Stomach smooth muscle (tissue), 2 donors: ENCODE measurements around the gene LY9.
"Not testable (repeated sequence)": the region's sequence is repeated elsewhere in the genome, so short reads cannot be mapped to it uniquely, and the experiment has no call there.

Experiments used
- H3K27ac ChIP-seq: one replicate; pipeline ENCODE4 v1.7.0; 2013; ENCODE audit warnings: mild to moderate bottlenecking, low read length, inconsistent platforms
- H3K27me3 ChIP-seq, 2 donors: one replicate each; pipeline ENCODE4 v1.7.0; 2013; ENCODE audit warnings: low read length in 2 of 2; ENCODE audit not compliant: insufficient read depth in 2 of 2, control insufficient read depth in 1 of 2
- H3K36me3 ChIP-seq, 2 donors: one replicate each; pipeline ENCODE4 v1.7.0; 2013; ENCODE audit warnings: low read length in 2 of 2; ENCODE audit not compliant: control insufficient read depth in 2 of 2, insufficient read depth in 2 of 2
- H3K4me1 ChIP-seq: one replicate; pipeline ENCODE4 v1.7.0; 2013; ENCODE audit warnings: low read length; ENCODE audit not compliant: control insufficient read depth, insufficient read depth
- H3K4me3 ChIP-seq, 2 donors: one replicate each; pipeline ENCODE4 v1.7.0; 2013; ENCODE audit warnings: low read length in 2 of 2
- H3K9ac ChIP-seq, 2 donors: one replicate each; pipeline ENCODE4 v1.7.0; 2013; ENCODE audit warnings: low read length in 2 of 2, mild to moderate bottlenecking in 1 of 2
- H3K9me3 ChIP-seq, 2 donors: one replicate each; pipeline ENCODE4 v1.7.0; 2013; ENCODE audit warnings: low read length in 2 of 2; ENCODE audit not compliant: control insufficient read depth in 2 of 2
- donor health status: healthy.
- donor health status: Pancreatic carcinoma.

The LY9 gene

GRCh38 chr1:160774886-160775719 is 20.9 kb upstream of the LY9 start:
- H3K27me3 ChIP-seq, result peaks cover 0 to 2% of the 10 kb centered on the region in 2 donors
- H3K4me3 ChIP-seq, result no peak overlapping the region
- H3K9me3 ChIP-seq, result peaks cover 2 to 3% of the 10 kb centered on the region in 2 donors
- H3K36me3 ChIP-seq, result no peaks in the 10 kb centered on the region
- H3K9ac ChIP-seq, result no peak overlapping the region
- H3K27ac ChIP-seq, result no peak overlapping the region
- no peaks in the 10 kb centered on the region for H3K4me1 ChIP-seq

- Histone ChIP-seq H3K27me3 (peaks cover 0 to 2% of the 10 kb centered on the region in 2 donors), H3K4me1 (no peaks in the 10 kb centered on the region), H3K9ac (no peak overlapping the region), H3K36me3 (no peaks in the 10 kb centered on the region), H3K27ac (no peak overlapping the region), H3K9me3 (peaks cover 2 to 3% of the 10 kb centered on the region in 2 donors), H3K4me3 (no peak overlapping the region)
Measured at GRCh38 chr1:160776178-160776577, 19.8 kb upstream of the LY9 start.

- Histone ChIP-seq H3K36me3 (no peaks in the 10 kb centered on the region), H3K27ac (no peak overlapping the region), H3K4me1 (no peaks in the 10 kb centered on the region), H3K9ac (no peak overlapping the region), H3K27me3 (peaks cover 0 to 2% of the 10 kb centered on the region in 2 donors), H3K9me3 (no peaks in the 10 kb centered on the region), H3K4me3 (no peak overlapping the region)
Measured at GRCh38 chr1:160777486-160778089, 18.4 kb upstream of the LY9 start.

GRCh38 chr1:160778976-160779375 is 17.0 kb upstream of the LY9 start:
- Histone ChIP-seq H3K4me3 (no peak overlapping the region), H3K9ac (no peak overlapping the region), H3K27me3 (peaks cover 0 to 2% of the 10 kb centered on the region in 2 donors), H3K9me3 (no peaks in the 10 kb centered on the region), H3K4me1 (no peaks in the 10 kb centered on the region), H3K27ac (no peak overlapping the region), H3K36me3 (no peaks in the 10 kb centered on the region)

- no peak overlapping the region for H3K9ac ChIP-seq
- no peaks in the 10 kb centered on the region for H3K9me3 ChIP-seq
- peaks cover 0 to 2% of the 10 kb centered on the region in 2 donors for H3K27me3 ChIP-seq
- H3K4me1 ChIP-seq, result no peaks in the 10 kb centered on the region
- H3K27ac ChIP-seq, result no peak overlapping the region
- H3K36me3 ChIP-seq, result no peaks in the 10 kb centered on the region
- no peak overlapping the region for H3K4me3 ChIP-seq
Measured at GRCh38 chr1:160779626-160780397, 16.2 kb upstream of the LY9 start.

- Histone ChIP-seq H3K27ac (no peak overlapping the region), H3K4me3 (no peak overlapping the region), H3K9me3 (no peaks in the 10 kb centered on the region), H3K9ac (no peak overlapping the region), H3K27me3 (peaks cover 0 to 2% of the 10 kb centered on the region in 2 donors), H3K36me3 (no peaks in the 10 kb centered on the region), H3K4me1 (no peaks in the 10 kb centered on the region)
Measured at GRCh38 chr1:160780398-160780755, 15.6 kb upstream of the LY9 start.

GRCh38 chr1:160781186-160781766 is 14.7 kb upstream of the LY9 start:
- Histone ChIP-seq H3K36me3 (no peaks in the 10 kb centered on the region), H3K27ac (no peak overlapping the region), H3K9ac (no peak overlapping the region), H3K9me3 (no peaks in the 10 kb centered on the region), H3K4me3 (no peak overlapping the region), H3K27me3 (peaks cover 0 to 2% of the 10 kb centered on the region in 2 donors), H3K4me1 (no peaks in the 10 kb centered on the region)

GRCh38 chr1:160781914-160782689 is 13.9 kb upstream of the LY9 start:
- Histone ChIP-seq H3K27me3 (peaks cover 0 to 2% of the 10 kb centered on the region in 2 donors), H3K9me3 (no peaks in the 10 kb centered on the region), H3K9ac (no peak overlapping the region), H3K4me3 (no peak overlapping the region), H3K4me1 (no peaks in the 10 kb centered on the region), H3K27ac (no peak overlapping the region), H3K36me3 (no peaks in the 10 kb centered on the region)

GRCh38 chr1:160782988-160783765 is 12.8 kb upstream of the LY9 start:
- H3K4me1 ChIP-seq, H3K36me3 ChIP-seq, H3K9ac ChIP-seq, H3K4me3 ChIP-seq, H3K27ac ChIP-seq, H3K27me3 ChIP-seq, H3K9me3 ChIP-seq: not testable (repeated sequence)
